ENCODE measurements around the gene SYT3. TPM values are rescaled to one million over a fixed set of nuclear protein-coding genes. Genes with fewer than 3 reads are reported as not detected.
A peak's percentile ranks its signal among the peaks of the same experiment; 100 is the strongest.

The SYT3 gene
- total and polyA plus RNA-seq, 9 donors, result 0.09 to 0.14 (median 0.12) TPM; not detected in 6

- DNase-seq, result peak; percentile 21
- WGBS (ENCODE audit: insufficient coverage), result 46% methylated on average over 16 of the region's 23 CpGs
- no peaks in the 10 kb centered on the region for H3K36me3 ChIP-seq (ENCODE audit: control insufficient read depth, insufficient read depth, low read length)
These were observed 29.8 kb upstream of the SYT3 start for GRCh38 chr19:50669302-50670101.

GRCh38 chr19:50668879-50669278 is 29.2 kb upstream of the SYT3 start:
- no peaks in the 10 kb centered on the region for H3K4me1 ChIP-seq (ENCODE audit: control insufficient read depth, insufficient read depth, low read length)
- WGBS (ENCODE audit: insufficient coverage), result 63% methylated on average over 4 of the region's 20 CpGs

More at GRCh38 chr19:50669302-50670101, 29.8 kb upstream of the SYT3 start:
- no peak overlapping the region for H3K27ac ChIP-seq (ENCODE audit: low read length)
- H3K9me3 ChIP-seq (replicated peaks; ENCODE audit: control insufficient read depth, low read depth, low read length), result no peaks in the 10 kb centered on the region
- H3K4me1 ChIP-seq (ENCODE audit: control insufficient read depth, insufficient read depth, low read length), result no peaks in the 10 kb centered on the region
- no peak overlapping the region for H3K4me3 ChIP-seq (ENCODE audit: low read length)
- peaks cover 81% of the 10 kb centered on the region for H3K27me3 ChIP-seq (ENCODE audit: control insufficient read depth, insufficient read depth, low read length)

GRCh38 chr19:50668416-50668815 is 28.7 kb upstream of the SYT3 start:
- H3K36me3 ChIP-seq (ENCODE audit: control insufficient read depth, insufficient read depth, low read length), result no peaks in the 10 kb centered on the region
- H3K9me3 ChIP-seq (replicated peaks; ENCODE audit: control insufficient read depth, low read depth, low read length), result no peaks in the 10 kb centered on the region
- no peak overlapping the region for H3K4me3 ChIP-seq (ENCODE audit: low read length)
- WGBS (ENCODE audit: insufficient coverage), result 2% methylated on average over 47 of the region's 49 CpGs
- DNase-seq, result no peak
- peaks cover 79% of the 10 kb centered on the region for H3K27me3 ChIP-seq (ENCODE audit: control insufficient read depth, insufficient read depth, low read length)
- no peak overlapping the region for H3K27ac ChIP-seq (ENCODE audit: low read length)
- H3K4me1 ChIP-seq (ENCODE audit: control insufficient read depth, insufficient read depth, low read length), result no peaks in the 10 kb centered on the region

More at GRCh38 chr19:50668879-50669278, 29.2 kb upstream of the SYT3 start:
- H3K27me3 ChIP-seq (ENCODE audit: control insufficient read depth, insufficient read depth, low read length), result peaks cover 82% of the 10 kb centered on the region
- no peaks in the 10 kb centered on the region for H3K36me3 ChIP-seq (ENCODE audit: control insufficient read depth, insufficient read depth, low read length)
- no peak overlapping the region for H3K4me3 ChIP-seq (ENCODE audit: low read length)
- no peaks in the 10 kb centered on the region for H3K9me3 ChIP-seq (replicated peaks; ENCODE audit: control insufficient read depth, low read depth, low read length)
- no peak overlapping the region for H3K27ac ChIP-seq (ENCODE audit: low read length)
- no peak for DNase-seq

GRCh38 chr19:50667759-50668231 is 28.1 kb upstream of the SYT3 start:
- Histone ChIP-seq H3K4me3 (ENCODE audit: low read length) (no peak overlapping the region), H3K9me3 (replicated peaks; ENCODE audit: control insufficient read depth, low read depth, low read length) (no peaks in the 10 kb centered on the region), H3K36me3 (ENCODE audit: control insufficient read depth, insufficient read depth, low read length) (no peaks in the 10 kb centered on the region), H3K4me1 (ENCODE audit: control insufficient read depth, insufficient read depth, low read length) (no peaks in the 10 kb centered on the region), H3K27ac (ENCODE audit: low read length) (no peak overlapping the region), H3K27me3 (ENCODE audit: control insufficient read depth, insufficient read depth, low read length) (peaks cover 79% of the 10 kb centered on the region)
- 2% methylated on average over 57 of the region's 58 CpGs for WGBS (ENCODE audit: insufficient coverage)
- DNase-seq, result no peak

- under 1% methylated on average over 42 of the region's 56 CpGs for WGBS (ENCODE audit: insufficient coverage)
- no peak for DNase-seq
- no peaks in the 10 kb centered on the region for H3K4me1 ChIP-seq (ENCODE audit: control insufficient read depth, insufficient read depth, low read length)
- peaks cover 77% of the 10 kb centered on the region for H3K27me3 ChIP-seq (ENCODE audit: control insufficient read depth, insufficient read depth, low read length)
- H3K4me3 ChIP-seq (ENCODE audit: low read length), result no peak overlapping the region
- H3K27ac ChIP-seq (ENCODE audit: low read length), result no peak overlapping the region
- H3K9me3 ChIP-seq (replicated peaks; ENCODE audit: control insufficient read depth, low read depth, low read length), result no peaks in the 10 kb centered on the region
- H3K36me3 ChIP-seq (ENCODE audit: control insufficient read depth, insufficient read depth, low read length), result no peaks in the 10 kb centered on the region
These were observed 27.6 kb upstream of the SYT3 start for GRCh38 chr19:50667177-50667758.

GRCh38 chr19:50666346-50667176 is 26.9 kb upstream of the SYT3 start:
- no peaks in the 10 kb centered on the region for H3K36me3 ChIP-seq (ENCODE audit: control insufficient read depth, insufficient read depth, low read length)

GRCh38 chr19:50664204-50664603 is 24.5 kb upstream of the SYT3 start:
- H3K4me3 ChIP-seq (ENCODE audit: low read length), result no peak overlapping the region
- no peaks in the 10 kb centered on the region for H3K9me3 ChIP-seq (replicated peaks; ENCODE audit: control insufficient read depth, low read depth, low read length)
- no peak overlapping the region for H3K27ac ChIP-seq (ENCODE audit: low read length)
- no peaks in the 10 kb centered on the region for H3K4me1 ChIP-seq (ENCODE audit: control insufficient read depth, insufficient read depth, low read length)
- 85% methylated on average over 6 of the region's 6 CpGs for WGBS (ENCODE audit: insufficient coverage)
- DNase-seq, result no peak
- H3K36me3 ChIP-seq (ENCODE audit: control insufficient read depth, insufficient read depth, low read length), result no peaks in the 10 kb centered on the region
- H3K27me3 ChIP-seq (ENCODE audit: control insufficient read depth, insufficient read depth, low read length), result peaks cover 79% of the 10 kb centered on the region

More at GRCh38 chr19:50666346-50667176, 26.9 kb upstream of the SYT3 start:
- WGBS (ENCODE audit: insufficient coverage), result 12% methylated on average over 39 of the region's 47 CpGs
- no peak for DNase-seq
- no peaks in the 10 kb centered on the region for H3K4me1 ChIP-seq (ENCODE audit: control insufficient read depth, insufficient read depth, low read length)
- peaks cover 76% of the 10 kb centered on the region for H3K27me3 ChIP-seq (ENCODE audit: control insufficient read depth, insufficient read depth, low read length)
- no peak overlapping the region for H3K27ac ChIP-seq (ENCODE audit: low read length)
- H3K4me3 ChIP-seq (ENCODE audit: low read length), result no peak overlapping the region
- H3K9me3 ChIP-seq (replicated peaks; ENCODE audit: control insufficient read depth, low read depth, low read length), result no peaks in the 10 kb centered on the region

GRCh38 chr19:50663482-50663790 is 23.8 kb upstream of the SYT3 start:
- peaks cover 81% of the 10 kb centered on the region for H3K27me3 ChIP-seq (ENCODE audit: control insufficient read depth, insufficient read depth, low read length)
- H3K27ac ChIP-seq (ENCODE audit: low read length), result no peak overlapping the region
- no peaks in the 10 kb centered on the region for H3K9me3 ChIP-seq (replicated peaks; ENCODE audit: control insufficient read depth, low read depth, low read length)
- no peak for DNase-seq
- WGBS (ENCODE audit: insufficient coverage), result no CpG with 5 or more reads among the region's 1 CpG
- peaks cover 4% of the 10 kb centered on the region for H3K4me1 ChIP-seq (ENCODE audit: control insufficient read depth, insufficient read depth, low read length)
- H3K36me3 ChIP-seq (ENCODE audit: control insufficient read depth, insufficient read depth, low read length), result no peaks in the 10 kb centered on the region
- no peak overlapping the region for H3K4me3 ChIP-seq (ENCODE audit: low read length)

GRCh38 chr19:50662651-50663481 is 23.2 kb upstream of the SYT3 start:
- no peaks in the 10 kb centered on the region for H3K36me3 ChIP-seq (ENCODE audit: control insufficient read depth, insufficient read depth, low read length)
- no peak overlapping the region for H3K27ac ChIP-seq (ENCODE audit: low read length)
- DNase-seq, result no peak
- peaks cover 4% of the 10 kb centered on the region for H3K4me1 ChIP-seq (ENCODE audit: control insufficient read depth, insufficient read depth, low read length)
- 45% methylated on average over 13 of the region's 16 CpGs for WGBS (ENCODE audit: insufficient coverage)
- H3K4me3 ChIP-seq (ENCODE audit: low read length), result no peak overlapping the region
- H3K27me3 ChIP-seq (ENCODE audit: control insufficient read depth, insufficient read depth, low read length), result peaks cover 81% of the 10 kb centered on the region
- H3K9me3 ChIP-seq (replicated peaks; ENCODE audit: control insufficient read depth, low read depth, low read length), result no peaks in the 10 kb centered on the region
